Measurements from ENCODE around the gene INSL3.
"Not testable (repeated sequence)": the region's sequence is repeated elsewhere in the genome, so short reads cannot be mapped to it uniquely, and the experiment has no call there.

The INSL3 gene

GRCh38 chr19:17790059-17790780 is 31.1 kb downstream of the INSL3 start:
- H3K4me3 ChIP-seq (ENCODE audit: low read depth, low read length) = no peak overlapping the region

- H3K4me3 ChIP-seq (ENCODE audit: low read depth, low read length) = no peak overlapping the region
Measured at GRCh38 chr19:17788632-17789031, 32.7 kb downstream of the INSL3 start.

DNA sequence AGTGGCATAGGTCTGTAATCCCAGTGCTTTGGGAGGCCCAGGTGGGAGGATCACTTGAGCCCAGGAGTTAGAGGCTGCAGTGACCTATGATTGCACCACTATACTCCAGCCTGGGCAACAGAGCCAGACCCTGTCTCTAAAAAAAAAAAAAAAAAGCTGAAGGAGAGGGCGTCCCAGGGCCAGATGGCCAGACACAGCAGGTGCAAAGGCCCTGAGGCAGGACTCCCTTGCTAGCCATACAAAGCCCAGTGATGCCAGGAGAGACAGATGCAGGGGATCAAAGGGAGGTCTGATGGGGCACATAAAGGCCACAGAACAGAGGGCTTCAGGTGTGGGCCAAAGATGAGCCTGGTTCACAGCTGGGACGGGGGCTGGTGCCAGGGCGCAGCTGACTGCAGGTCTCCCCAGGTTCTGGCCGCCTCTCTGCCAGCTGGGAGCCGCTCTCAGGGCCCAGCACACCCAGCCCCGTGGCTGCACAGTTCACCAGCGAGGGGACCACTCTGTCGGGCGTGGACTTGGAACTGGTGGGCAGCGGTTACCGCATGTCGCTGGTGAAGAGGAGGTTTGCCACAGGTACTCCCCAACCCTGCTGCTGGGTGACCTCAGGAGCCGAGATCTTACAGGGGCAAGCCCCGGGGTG is 33.9 kb downstream of the INSL3 start:
- H3K4me3 ChIP-seq (ENCODE audit: low read depth, low read length) = no peak overlapping the region

- H3K4me3 ChIP-seq (ENCODE audit: low read depth, low read length) = no peak overlapping the region
Measured at GRCh38 chr19:17784201-17785008, 36.9 kb downstream of the INSL3 start.

GRCh38 chr19:17783721-17784120 is 37.6 kb downstream of the INSL3 start:
- H3K4me3 ChIP-seq (ENCODE audit: low read depth, low read length) = not testable (repeated sequence)

DNA sequence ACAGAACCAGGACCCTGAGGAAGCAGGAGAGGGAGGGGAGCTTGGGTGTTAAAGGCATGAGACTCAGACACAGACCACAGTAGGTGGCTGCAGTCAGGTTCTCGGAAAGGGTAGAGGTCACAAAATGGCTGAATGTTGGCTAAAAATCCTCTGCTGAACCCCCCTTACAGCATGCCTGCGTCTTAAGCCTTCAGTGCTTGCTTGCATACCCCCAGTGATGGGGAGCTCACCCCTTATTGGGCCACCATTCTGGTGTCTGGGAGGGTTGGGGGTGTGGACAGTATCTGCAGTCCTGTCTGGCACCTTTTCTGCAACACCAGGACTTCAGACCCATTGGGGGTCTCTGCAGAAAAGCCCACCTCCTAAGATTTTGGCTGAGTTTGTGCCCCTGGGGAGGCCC is 40.5 kb downstream of the INSL3 start:
- no peak overlapping the region for H3K4me3 ChIP-seq (ENCODE audit: low read depth, low read length)

DNA sequence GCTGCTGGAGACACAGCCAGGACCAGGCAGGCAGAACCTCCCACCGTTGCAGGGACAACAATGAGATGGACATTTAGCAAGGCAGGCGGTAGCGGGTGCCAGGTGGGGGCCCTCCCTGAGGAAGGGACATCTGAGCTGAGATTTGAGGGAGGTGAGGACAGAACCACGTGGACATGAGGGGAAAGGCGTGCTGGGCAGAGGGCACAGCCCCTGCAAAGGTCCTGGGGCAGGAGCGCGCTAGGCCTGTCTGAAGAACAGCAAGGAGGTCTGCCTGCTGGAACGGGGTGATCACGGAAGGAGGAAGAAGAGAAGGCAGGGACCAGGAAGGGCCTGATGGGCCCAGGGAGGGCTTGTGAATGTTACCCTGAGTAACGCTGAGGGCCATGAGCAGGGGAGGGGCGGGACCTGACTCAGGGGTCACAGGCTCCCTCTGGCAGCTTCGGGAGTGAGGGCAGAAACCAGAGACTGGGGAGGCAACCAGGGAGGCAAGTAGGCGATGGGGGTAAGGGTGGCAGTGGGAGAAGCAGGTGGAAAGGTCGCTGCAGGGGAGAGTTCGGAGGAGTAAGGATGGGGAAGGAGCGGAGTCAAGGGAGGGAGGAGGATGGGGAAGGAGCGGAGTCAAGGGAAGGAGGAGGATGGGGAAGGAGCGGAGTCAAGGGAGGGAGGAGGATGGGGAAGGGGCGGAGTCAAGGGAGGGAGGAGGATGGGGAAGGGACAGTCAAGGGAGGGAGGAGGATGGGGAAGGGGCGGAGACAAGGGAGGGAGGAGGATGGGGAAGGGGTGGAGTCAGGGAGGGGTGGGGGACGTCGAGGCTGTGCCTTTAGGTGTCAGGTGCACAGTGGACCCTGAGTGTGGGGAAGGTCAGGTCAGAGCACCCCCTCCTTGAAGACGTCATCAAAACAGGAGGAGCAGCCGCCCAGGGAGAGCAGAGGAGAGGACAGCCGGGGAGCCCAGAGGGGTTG is 42.1 kb downstream of the INSL3 start:
- H3K4me3 ChIP-seq (ENCODE audit: low read depth, low read length) = peak overlapping the region; percentile 55

DNA sequence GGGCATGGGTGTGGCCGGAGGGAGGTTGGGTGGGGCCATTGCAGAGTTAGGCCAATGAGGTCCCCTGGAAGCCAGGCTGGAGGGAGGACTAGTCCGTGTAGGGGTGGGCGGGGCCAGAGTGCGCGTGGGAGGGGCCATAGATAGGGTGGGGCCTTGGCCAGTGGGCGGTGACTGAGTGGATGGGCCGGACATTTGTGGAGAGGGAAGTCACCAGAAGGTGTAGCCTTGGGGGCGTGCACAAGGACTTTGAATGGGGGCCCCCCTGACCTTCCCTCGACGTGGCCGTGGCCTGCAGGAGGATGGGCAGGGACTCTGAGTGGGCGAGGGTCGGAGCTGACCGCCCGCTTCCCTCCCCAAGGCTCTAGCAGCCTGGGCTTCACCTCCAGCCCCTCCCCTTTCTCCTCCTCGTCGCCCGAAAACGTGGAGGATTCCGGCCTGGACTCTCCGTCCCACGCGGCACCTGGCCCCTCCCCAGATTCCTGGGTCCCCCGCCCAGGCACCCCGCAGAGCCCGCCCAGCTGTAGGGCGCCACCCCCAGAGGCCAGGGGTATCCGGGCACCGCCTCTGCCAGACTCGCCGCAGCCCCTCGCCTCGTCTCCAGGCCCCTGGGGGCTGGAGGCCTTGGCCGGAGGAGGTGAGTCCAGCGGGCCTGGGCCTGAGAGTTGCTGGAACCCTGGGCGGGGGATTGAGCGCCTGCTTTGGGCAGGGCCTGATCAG is 42.9 kb downstream of the INSL3 start:
- H3K4me3 ChIP-seq (ENCODE audit: low read depth, low read length) = peak overlapping the region; percentile 55

DNA sequence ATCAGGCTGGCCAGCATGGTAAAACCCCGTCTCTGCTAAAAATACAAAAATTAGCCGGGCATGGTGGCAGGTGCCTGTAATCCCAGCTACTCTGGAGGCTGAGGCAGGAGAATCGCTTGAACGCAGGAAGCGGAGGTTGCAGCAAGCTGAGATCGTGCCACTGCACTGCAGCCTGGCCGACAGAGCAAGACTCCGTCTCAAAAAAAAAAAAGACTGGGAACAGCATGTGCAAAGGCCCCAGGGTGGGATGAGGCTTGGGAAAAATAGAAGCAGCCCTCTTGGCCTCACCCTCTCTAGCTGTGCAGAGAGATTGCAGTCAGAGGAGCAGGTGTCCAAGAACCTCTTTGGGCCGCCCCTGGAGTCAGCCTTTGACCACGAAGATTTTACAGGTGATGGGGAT is 43.5 kb downstream of the INSL3 start:
- not testable (repeated sequence) for H3K4me3 ChIP-seq (ENCODE audit: low read depth, low read length)

DNA sequence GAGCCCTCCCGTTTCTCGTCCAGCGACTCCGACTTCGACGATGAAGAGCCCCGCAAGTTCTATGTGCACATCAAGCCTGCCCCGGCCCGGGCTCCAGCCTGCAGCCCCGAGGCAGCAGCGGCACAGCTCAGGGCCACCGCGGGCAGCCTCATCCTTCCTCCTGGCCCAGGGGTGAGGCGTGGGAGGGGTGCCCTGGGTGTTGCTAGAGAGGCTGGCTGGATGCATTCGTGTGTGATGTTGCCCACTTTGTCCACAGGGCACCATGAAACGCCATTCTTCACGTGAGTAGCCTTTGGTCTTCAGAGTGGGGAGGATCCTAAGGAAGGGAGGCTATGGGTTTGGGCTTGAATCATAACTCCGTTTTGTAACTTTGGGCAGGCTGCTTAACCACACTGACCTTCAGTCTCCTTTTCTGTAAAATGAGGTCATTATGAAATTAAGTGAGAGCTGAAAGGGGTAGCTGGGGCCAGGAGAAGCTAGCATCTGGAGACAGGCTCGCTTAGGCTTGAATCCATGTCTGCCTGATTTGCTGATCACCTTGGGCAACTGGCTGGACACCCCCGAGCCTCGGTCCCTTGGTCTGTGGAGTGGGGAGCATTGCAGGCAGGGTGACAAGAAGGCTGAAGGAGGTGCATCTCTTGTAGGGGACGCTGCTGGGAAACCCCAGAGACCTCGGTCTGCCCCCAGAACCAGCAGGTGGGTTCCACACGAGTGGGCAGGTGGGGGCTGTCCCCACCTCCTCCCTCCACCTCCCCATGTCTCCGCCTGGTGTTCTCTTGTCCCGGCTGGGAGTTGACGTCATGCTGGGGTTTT is 45.1 kb downstream of the INSL3 start:
- H3K4me3 ChIP-seq (ENCODE audit: low read depth, low read length) = no peak overlapping the region

GRCh38 chr19:17775245-17775927 is 45.9 kb downstream of the INSL3 start:
- no peak overlapping the region for H3K4me3 ChIP-seq (ENCODE audit: low read depth, low read length)

- H3K4me3 ChIP-seq (ENCODE audit: low read depth, low read length) = no peak overlapping the region
Measured at GRCh38 chr19:17772172-17772571, 49.1 kb downstream of the INSL3 start.

DNA sequence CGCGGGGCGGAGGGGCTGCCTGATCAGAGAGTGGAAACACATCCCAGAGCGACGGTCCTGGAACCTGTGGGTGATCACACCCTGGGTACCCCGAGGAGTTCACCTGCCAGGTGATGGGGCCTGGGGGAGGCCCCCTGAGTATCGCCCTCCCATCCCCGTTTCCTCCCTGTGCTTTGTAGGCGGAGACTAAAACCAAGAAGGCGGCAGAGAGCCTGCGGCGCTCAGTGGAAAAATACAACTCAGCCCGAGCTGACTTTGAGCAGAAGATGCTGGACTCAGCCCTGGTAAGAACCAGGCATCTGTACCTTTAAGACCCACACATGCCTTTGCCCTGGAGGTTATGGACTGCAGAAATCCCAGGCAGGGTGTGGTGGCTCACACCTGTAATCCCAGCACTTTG is 50.7 kb downstream of the INSL3 start:
- H3K4me3 ChIP-seq (ENCODE audit: low read depth, low read length) = no peak overlapping the region

DNA sequence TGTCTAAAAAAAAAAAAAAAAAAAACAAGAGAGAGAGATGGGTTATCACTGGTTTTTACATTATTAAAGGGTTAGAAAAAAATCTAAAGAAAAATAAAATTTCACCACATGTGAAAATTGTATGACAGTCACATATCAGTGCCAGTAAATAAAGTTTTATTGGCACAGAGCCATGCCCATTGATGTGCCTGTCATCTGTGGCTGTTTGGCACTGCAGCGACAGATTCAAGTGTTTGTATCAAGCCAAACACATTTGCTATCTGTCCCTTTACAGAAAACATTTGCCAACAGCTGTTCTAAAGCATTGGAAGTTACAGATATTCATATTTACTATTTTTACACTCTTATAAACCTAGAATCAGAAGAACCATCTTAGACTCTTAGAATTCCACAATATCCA is 53.8 kb downstream of the INSL3 start:
- H3K4me3 ChIP-seq (ENCODE audit: low read depth, low read length) = no peak overlapping the region

DNA sequence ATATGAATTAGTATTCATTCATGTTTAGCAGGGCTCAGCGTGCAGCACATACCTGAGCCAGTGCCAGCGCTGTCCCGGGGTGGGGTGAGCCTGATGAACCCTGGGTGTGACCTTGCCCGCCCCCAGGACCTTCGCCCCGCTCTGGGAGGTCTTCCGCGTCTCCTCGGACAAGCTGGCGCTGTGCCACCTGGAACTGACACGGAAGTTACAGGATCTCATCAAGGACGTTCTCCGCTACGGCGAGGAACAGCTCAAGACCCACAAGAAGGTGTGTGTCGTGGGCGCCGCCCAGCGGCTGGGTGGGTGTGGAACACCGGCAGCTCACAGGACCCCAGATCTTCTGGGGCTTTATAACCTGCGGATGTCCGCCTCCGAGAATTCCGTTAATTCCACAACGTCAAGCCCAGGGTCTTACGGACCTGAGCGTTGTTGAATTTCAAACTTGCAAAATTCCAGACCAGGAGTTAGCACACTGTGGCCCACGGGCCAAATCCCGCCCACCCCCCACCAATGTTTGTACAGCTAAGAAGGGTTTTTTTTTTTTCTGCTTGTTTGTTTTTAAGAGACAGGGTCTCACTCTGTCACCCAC is 54.7 kb downstream of the INSL3 start:
- no peak overlapping the region for H3K4me3 ChIP-seq (ENCODE audit: low read depth, low read length)
